Mucosa of descending colon (tissue), 3 donors: Measurements from ENCODE around the gene PTPRN2. TPM values are rescaled to one million over a fixed set of nuclear protein-coding genes. Genes with fewer than 3 reads are reported as not detected.
"Not testable (repeated sequence)": the region's sequence is repeated elsewhere in the genome, so short reads cannot be mapped to it uniquely, and the experiment has no call there.

Source experiments
- ATAC-seq: fragments of 200-7000 bp; cut with Tn5 transposase; one replicate; pipeline ENCODE4 v1.9.1; 2020; ENCODE audit warnings: mild to moderate bottlenecking, moderate library complexity
- DNase-seq, 3 donors: peaks; one replicate each; pipeline ENCODE4 v3.0.0-alpha.2; 2020
- H3K36me3 ChIP-seq: fragments of 200-600 bp; one replicate; pipeline ENCODE4 v1.8.0; 2021; ENCODE audit warnings: low read depth, mild to moderate bottlenecking
- H3K4me1 ChIP-seq: fragments of 200-600 bp; one replicate; pipeline ENCODE4 v1.8.0; 2021; ENCODE audit warnings: low read depth, mild to moderate bottlenecking
- H3K4me3 ChIP-seq: fragments of 200-600 bp; one replicate; pipeline ENCODE4 v1.8.0; 2021; ENCODE audit warnings: mild to moderate bottlenecking
- H3K9me3 ChIP-seq: fragments of 200-600 bp; one replicate; pipeline ENCODE4 v1.8.0; 2021; ENCODE audit warnings: mild to moderate bottlenecking
- CTCF ChIP-seq: fragments of 200-600 bp; IDR thresholded peaks from one replicate; pipeline ENCODE4 v1.8.0; 2022; ENCODE audit warnings: antibody characterized with exemption, mild to moderate bottlenecking
- intact Hi-C, 2 donors: fragments of 100-400 bp; cut with DNase I in 1 of 2; cut with micrococcal nuclease in 1 of 2; formaldehyde crosslinking; loops; one replicate each; pipeline versions ENCODE4 v1.11.0 to v1.11.1; 2022; cut with DNase I, micrococcal nuclease
- total RNA-seq, 3 donors: library from RNA; stranded (reverse); fragmentation: NEBNext Ultra II Directional in 2 of 3; extraction: Animal tissue kit (Norgen Biotek cat#: 25700) in 2 of 3; gene quantifications; one replicate each; pipeline versions ENCODE4 v1.2.1 to v1.2.4, GENCODE V29; 2021 to 2023
- donor health status: DM: no; HTN: no; CAD: no; lungs with moderate emphysema.
- donor health status: DM: no; HTN: no; CAD: no.
- donor health status: DM: no; HTN: yes; CAD: no.

Gene PTPRN2
- total RNA-seq, 3 donors from 2014 or later, result 12.5 to 28.0 (median 26.2) TPM

GRCh38 chr7:157780312-157780711 is 807.3 kb downstream of the PTPRN2 start:
- H3K36me3 ChIP-seq, result no peaks in the 10 kb centered on the region
- H3K9me3 ChIP-seq, result no peaks in the 10 kb centered on the region
- ATAC-seq (no peak), DNase-seq (no peak)
- TF ChIP-seq CTCF, result no peak
- intact Hi-C loops, result no loop called here
- no peaks in the 10 kb centered on the region for H3K4me1 ChIP-seq
- H3K4me3 ChIP-seq, result no peak overlapping the region

- no peaks in the 10 kb centered on the region for H3K4me1 ChIP-seq
- no peaks in the 10 kb centered on the region for H3K36me3 ChIP-seq
- H3K4me3 ChIP-seq, result no peak overlapping the region
- no peak for TF ChIP-seq CTCF
- intact Hi-C loops, result no loop called here
- DNase-seq, result no peak
- ATAC-seq, result no peak
- H3K9me3 ChIP-seq, result no peaks in the 10 kb centered on the region
Observed at GRCh38 chr7:157779206-157779605, 808.4 kb downstream of the PTPRN2 start.

DNA sequence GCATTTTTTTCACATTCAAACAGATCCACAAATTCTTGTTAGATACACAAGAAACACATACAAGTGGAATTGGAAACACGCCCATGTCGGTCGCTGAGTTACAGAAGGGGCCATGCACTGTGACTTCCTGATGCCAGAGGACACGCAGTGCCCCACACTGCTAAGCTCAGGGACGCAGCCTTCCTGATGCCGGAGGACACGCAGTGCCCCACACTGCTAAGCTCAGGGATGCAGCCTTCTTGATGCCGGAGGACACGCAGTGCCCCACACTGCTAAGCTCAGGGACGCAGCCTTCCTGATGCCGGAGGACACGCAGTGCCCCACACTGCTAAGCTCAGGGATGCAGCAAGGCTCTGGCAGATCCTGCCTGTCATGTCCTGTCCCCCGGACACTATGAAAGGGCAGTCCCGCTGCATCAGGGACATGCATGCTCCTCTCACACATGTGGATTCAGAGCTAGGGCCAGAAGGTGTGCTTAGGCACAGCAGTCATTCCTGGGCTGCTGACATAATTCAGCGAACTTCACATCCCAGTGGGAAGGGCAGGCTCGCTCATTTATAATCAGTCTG is 810.3 kb downstream of the PTPRN2 start:
- not testable (repeated sequence) for H3K36me3 ChIP-seq

DNA sequence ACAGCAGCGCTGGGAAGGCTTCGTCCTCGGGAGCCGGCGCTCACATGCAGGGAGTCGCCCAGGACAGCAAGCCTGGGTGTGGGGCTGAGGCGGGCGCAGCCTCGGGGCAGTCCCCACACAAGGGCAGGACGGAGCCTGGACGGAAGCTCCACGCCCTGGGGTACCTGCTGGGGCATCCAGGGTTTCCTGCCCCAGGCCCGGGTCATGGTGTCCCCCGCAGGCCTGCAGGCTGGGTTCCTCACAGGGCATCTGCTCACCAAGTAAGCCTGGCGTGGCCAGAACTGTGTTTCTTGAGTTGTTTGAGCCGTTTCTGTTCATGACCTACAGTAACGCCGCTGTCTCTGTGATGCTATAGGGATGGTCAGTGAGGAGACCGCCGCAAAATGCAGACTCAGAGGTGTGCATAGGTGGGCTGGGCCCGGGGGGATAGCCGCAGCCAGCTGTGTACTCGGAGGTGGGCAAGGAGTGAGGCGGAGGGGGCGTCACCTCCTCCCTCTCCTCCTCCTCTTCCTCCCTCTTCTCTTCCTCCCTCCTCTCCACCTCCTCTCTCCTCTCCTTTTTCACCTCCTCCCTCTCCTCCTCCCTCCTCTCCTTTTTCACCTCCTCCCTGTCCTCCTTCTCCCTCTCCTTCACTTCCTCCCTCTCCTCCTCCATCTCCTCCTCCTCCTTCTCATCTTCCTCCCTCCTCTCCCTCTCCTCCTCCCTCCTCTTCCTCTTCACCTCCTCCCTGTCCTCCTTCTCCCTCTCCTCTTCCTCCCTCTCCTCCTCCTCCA is 811.9 kb downstream of the PTPRN2 start:
- Histone ChIP-seq H3K9me3 (peaks cover 3% of the 10 kb centered on the region), H3K4me1 (no peaks in the 10 kb centered on the region), H3K36me3 (no peaks in the 10 kb centered on the region), H3K4me3 (no peak overlapping the region)
- DNase-seq, result peak in 1 of 3 donors; percentile 9
- TF ChIP-seq CTCF, result no peak
- ATAC-seq, result no peak
- intact Hi-C loops, result no loop called here

More for the DNA sequence above, 810.3 kb downstream of the PTPRN2 start:
- DNase-seq, H3K9me3 ChIP-seq, ATAC-seq, H3K4me1 ChIP-seq, H3K4me3 ChIP-seq, intact Hi-C loops: not testable (repeated sequence)

DNA sequence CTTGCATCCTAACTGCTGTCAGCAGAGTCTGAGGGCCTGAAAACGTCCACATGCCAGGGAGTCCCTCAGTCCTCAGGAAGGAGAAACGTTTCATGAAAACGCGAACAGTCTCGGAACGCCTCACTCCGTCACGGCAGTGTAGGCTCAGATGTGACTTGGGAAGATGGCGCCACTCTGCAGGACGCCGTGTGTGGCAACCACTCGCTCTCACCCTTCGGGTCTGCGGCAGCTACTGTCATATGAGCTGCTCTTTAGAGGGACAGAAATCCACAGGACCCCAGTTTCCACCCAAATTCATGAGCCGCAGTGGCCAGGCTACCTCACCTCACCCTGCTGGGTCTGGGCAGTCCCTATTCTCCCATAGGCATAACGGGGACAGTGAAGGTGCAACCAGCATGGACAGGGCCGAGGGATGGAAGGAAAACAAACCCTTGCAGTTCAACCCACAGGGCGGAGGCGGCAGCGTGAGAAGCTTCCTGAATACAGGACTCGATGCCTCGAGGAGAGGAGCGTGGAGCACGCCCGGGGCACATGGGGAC is 812.5 kb downstream of the PTPRN2 start:
- no peak for TF ChIP-seq CTCF
- DNase-seq, result peak in 2 of 3 donors; percentile 2 to 7
- H3K4me3 ChIP-seq, result no peak overlapping the region
- no peaks in the 10 kb centered on the region for H3K36me3 ChIP-seq
- H3K4me1 ChIP-seq, result no peaks in the 10 kb centered on the region
- intact Hi-C loops, result no loop called here
- no peak for ATAC-seq
- peaks cover 4% of the 10 kb centered on the region for H3K9me3 ChIP-seq

- Histone ChIP-seq H3K36me3 (no peaks in the 10 kb centered on the region), H3K9me3 (peaks cover 4% of the 10 kb centered on the region), H3K4me1 (no peaks in the 10 kb centered on the region), H3K4me3 (no peak overlapping the region)
- no peak for ATAC-seq
- DNase-seq, result no peak
- intact Hi-C loops, result no loop called here
- TF ChIP-seq CTCF, result no peak
Observed at GRCh38 chr7:157774495-157774894, 813.1 kb downstream of the PTPRN2 start.
